HFF-Myc (cell line): Measurements from ENCODE around the gene SBNO1.

ENCODE experiments used
- DNase-seq: peaks from one replicate; pipeline ENCODE4 v3.0.0-alpha.2; 2011; ENCODE audit warnings: low read depth; ENCODE audit errors: extremely low read depth
- H3K4me3 ChIP-seq: replicated peaks from 2 replicates; pipeline ENCODE4 v1.5.1; 2011; ENCODE audit warnings: low read depth, mild to moderate bottlenecking, control low read depth, low read length
- TF ChIP-seq, protein P1 (sequence below): IDR thresholded peaks from 2 replicates; pipeline ENCODE4 v1.5.1; 2012; ENCODE audit warnings: mild to moderate bottlenecking, low read depth, low read length, control low read depth; ENCODE audit errors: missing control alignments

Gene SBNO1

GRCh38 chr12:123399255-123399617, 34.6 kb upstream of the SBNO1 start:
- TF ChIP-seq, protein P1, sequence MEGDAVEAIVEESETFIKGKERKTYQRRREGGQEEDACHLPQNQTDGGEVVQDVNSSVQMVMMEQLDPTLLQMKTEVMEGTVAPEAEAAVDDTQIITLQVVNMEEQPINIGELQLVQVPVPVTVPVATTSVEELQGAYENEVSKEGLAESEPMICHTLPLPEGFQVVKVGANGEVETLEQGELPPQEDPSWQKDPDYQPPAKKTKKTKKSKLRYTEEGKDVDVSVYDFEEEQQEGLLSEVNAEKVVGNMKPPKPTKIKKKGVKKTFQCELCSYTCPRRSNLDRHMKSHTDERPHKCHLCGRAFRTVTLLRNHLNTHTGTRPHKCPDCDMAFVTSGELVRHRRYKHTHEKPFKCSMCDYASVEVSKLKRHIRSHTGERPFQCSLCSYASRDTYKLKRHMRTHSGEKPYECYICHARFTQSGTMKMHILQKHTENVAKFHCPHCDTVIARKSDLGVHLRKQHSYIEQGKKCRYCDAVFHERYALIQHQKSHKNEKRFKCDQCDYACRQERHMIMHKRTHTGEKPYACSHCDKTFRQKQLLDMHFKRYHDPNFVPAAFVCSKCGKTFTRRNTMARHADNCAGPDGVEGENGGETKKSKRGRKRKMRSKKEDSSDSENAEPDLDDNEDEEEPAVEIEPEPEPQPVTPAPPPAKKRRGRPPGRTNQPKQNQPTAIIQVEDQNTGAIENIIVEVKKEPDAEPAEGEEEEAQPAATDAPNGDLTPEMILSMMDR: no peak
- no peak for DNase-seq
- H3K4me3 ChIP-seq: no peak overlapping the region

GRCh38 chr12:123398550-123399254, 34.1 kb upstream of the SBNO1 start:
- peak; percentile 51 for DNase-seq
- TF ChIP-seq, protein P1: no peak
- H3K4me3 ChIP-seq: no peak overlapping the region

GRCh38 chr12:123398177-123398549, 33.5 kb upstream of the SBNO1 start:
- DNase-seq: no peak
- TF ChIP-seq, protein P1: no peak
- H3K4me3 ChIP-seq: no peak overlapping the region

DNA sequence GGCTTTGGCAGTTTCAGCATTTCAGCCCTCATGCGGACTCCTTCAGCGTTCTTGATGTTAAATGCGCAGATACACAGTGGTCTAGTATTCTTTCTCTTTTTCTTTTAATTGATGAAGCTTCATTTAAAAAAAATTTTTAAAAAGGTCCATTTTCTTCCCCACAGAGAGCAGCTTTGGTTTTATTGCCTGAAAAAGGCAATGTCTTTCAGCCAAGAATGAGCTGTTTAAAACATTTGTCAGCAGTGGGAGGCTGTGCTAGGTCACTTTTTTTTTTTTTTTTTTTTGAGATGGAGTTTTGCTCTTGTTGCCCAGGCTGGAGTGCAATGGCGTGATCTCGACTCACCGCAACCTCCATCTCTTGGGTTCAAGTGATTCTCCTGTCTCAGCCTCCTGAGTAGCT, 32.8 kb upstream of the SBNO1 start:
- DNase-seq: no peak
- TF ChIP-seq, protein P1: no peak
- no peak overlapping the region for H3K4me3 ChIP-seq

DNA sequence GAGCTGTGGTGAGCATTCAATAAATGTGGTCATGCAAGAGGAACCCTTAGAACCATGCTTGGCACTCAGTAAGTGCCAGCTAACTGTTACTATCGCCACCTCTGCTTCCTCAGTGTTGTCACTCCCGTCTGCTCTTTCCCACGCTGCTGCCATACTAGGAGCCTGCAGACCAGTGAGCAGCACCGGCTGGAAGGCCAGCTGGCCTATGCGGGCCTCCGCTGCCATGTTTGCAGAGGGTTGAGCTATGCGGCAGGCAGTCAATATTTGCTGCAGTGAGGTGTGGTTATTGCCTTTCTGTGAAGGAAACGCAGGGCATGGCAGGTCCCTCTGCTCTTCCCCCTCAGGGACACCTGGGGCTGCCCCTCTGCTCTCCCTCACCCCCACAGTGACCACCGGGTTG, 32.3 kb upstream of the SBNO1 start:
- no peak for DNase-seq
- no peak overlapping the region for H3K4me3 ChIP-seq
- TF ChIP-seq, protein P1: no peak

- H3K4me3 ChIP-seq: no peak overlapping the region
- no peak for DNase-seq
- TF ChIP-seq, protein P1: no peak
Measured at GRCh38 chr12:123396543-123396942, 31.9 kb upstream of the SBNO1 start.

GRCh38 chr12:123395236-123395635, 30.6 kb upstream of the SBNO1 start:
- TF ChIP-seq, protein P1: no peak
- DNase-seq: no peak

More at GRCh38 chr12:123395236-123395635, 30.6 kb upstream of the SBNO1 start:
- H3K4me3 ChIP-seq: no peak overlapping the region
